ENCODE measurements around the gene CPLX4.

The CPLX4 gene, protein sequence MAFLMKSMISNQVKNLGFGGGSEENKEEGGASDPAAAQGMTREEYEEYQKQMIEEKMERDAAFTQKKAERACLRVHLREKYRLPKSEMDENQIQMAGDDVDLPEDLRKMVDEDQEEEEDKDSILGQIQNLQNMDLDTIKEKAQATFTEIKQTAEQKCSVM

GRCh38 chr18:59318460-59319050, at the start of gene CPLX4:
Gene CPLX4, minus strand, starts transcription at chr18:59318649. Its CDS starts 187 bp downstream, at chr18:59318462.
- no peak for DNase-seq

- DNase-seq = no peak
Measured at GRCh38 chr18:59360381-59360780, 41.9 kb upstream of the CPLX4 start.

- no peak for DNase-seq
Measured at GRCh38 chr18:59359576-59359952, 41.1 kb upstream of the CPLX4 start.

DNA sequence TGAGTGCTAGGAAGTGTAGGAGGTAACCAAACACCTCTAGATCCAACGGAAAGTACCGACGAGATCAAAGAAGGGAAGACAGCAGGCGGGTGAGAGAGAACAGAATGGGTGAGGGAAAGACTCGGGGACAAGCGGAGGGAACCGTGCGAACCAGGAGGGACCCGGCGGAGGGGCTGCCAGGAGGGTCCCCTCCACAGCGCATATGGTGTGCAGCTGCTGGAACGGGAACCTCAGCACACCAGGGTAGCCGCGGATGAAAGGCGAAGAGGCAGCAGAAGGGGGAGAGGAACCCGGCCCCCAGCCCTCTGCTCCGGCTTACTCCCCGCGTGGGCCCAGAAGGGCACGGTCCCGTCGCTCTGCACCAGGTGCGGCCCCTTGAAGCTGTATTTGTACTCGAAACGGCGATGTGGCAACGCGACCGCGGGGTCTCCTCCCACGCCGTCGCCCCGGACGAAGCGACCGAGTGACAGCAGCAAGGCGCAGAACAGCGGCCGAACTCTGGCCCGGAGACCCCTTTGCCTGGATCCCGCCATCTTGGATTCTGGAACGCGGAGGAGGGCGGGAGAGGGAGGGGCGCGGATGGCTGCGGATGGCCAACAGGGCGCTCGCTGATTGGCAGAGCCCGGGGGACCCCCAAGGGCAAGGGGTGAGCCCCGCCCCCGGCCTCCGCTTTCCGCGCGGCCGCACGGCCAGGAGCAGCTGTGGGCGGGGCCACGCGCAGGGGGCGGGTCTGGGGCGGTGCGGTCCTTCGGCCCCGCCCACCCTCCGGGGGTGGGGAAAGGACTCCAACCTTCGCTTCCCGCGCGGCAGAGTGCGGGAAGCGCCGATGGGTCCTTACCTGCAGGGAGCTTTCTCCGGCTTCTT, 40.5 kb upstream of the CPLX4 start, which contains the start of gene LMAN1:
Gene LMAN1, minus strand, starts transcription at position 554 of the 864 bp plus-strand sequence. Its CDS starts 21 bp downstream, at position 533.
- DNase-seq = peak; percentile 94

DNA sequence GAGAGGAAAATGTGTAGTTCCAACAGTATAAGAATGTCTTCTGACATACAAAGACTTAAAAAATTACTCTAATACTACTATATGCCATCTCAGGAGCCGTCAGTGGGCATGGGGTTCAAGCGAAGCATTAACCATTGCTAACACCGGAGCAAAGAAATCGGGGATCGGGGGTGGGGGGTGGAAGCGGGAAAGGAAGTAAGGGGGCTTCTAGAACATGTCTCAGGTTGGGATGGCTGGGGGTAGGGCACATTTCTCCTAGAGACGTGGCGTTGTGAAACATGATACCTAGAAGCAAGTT, 39.9 kb upstream of the CPLX4 start:
- peak; percentile 60 for DNase-seq

DNA sequence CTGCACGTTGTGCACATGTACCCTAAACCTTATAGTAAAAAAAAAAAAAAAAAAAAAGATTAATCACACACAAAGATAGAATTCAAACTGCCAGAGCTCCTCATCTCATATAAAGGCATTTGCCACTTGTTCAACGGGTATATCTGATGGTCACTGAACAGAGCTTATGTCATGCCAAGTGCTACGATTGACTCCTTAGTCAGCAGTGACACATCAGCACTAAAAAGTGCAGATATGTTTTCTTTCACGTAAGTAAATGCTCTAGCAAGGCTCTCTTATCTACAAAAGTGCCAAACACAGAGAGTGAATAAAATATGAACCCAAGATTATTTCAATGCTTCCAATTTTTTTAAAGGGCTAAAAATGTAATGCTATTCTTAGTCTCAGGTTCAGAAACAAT, 39.5 kb upstream of the CPLX4 start:
- peak; percentile 75 for DNase-seq

- peak; percentile 48 for DNase-seq
Measured at GRCh38 chr18:59354731-59355130, 36.3 kb upstream of the CPLX4 start.

- DNase-seq = no peak
Measured at GRCh38 chr18:59353079-59353680, 34.7 kb upstream of the CPLX4 start.

DNA sequence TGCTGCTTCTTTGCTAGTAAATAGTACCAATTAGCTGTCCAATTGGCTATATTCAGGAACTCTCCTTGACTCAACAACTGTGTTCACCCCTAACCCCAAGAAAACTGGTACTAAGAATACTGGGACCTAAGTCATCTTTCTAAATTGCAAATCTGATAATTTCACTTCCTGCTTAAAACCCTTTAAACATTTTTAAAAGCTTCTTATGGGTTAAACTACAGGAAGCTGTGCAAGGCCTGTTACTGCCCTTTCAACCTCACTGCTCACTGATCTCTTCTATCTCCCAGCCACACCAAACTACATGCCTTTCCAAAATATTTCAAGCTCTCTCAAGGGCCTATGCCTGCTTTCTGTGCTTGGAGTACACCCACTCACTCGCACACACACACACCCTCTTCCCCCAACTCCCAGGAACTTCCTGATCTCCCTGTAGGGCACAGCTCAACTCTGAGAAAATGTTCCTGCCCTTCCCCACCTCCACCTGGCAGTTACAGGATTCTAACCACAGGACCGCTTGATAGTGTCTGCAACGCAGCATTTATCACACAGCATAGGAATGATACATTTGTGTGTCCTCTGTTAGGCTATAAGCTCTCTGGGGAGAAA, 33.9 kb upstream of the CPLX4 start:
- DNase-seq = no peak

GRCh38 chr18:59345556-59345955, 27.1 kb upstream of the CPLX4 start:
- DNase-seq = peak; percentile 26

DNA sequence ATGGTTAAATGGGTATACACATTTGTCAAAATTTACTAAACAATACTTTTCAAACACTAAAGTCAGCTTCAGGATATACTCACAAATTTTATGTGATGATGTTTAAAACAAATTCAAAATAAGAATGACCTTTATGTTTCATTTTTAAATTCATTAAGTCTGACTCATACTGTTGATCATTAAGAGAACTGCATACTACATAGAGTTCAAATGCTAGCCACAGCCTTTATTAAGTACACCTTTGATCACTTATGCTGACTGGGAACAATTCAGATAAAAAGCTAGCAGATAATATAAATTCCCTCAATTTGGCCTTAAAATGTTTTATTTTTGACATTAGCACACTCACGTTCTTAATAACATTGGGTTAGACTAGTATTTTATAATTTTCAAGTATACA, 26.5 kb upstream of the CPLX4 start:
- DNase-seq = no peak

DNA sequence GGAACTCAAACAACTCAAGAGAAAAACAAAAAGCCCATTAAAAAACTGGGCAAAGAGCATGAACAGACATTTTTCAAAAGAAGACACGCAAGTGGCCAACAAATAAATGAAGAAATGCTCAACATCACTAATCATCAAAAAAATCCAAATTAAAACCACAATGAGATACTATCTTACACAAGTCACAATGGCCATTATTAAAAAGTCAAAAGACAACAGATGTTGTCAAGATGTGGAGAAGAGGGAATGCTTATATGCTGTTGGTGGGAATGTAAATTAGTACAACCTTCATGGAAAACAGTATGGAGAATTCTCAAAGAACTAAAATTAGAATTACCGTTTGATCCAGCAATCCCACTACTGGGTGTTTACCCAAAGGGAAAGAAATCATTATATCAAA, 25.5 kb upstream of the CPLX4 start:
- DNase-seq = no peak

GRCh38 chr18:59340817-59341216, 22.4 kb upstream of the CPLX4 start:
- no peak for DNase-seq

DNA sequence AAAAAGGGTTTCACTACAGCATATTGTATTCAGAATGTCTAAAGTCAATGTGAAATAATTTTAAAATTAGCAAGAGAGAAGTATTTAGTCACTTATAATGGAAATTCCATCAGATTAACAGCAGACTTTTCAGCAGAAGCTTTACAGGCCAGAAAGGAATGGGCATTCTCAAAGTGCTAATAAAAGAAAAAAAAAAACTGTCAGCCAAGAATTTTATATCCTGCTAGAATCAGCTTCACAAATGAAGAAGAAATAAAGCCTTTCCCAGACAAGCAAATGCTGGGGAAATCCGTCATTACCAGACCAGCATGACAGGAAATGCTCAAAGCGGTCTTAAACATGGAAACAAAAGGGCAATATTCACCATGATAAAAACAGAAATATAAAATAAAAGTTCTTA, 21.9 kb upstream of the CPLX4 start:
- no peak for DNase-seq

GRCh38 chr18:59332986-59333385, 14.5 kb upstream of the CPLX4 start:
- DNase-seq = no peak

GRCh38 chr18:59328683-59329082, 10.2 kb upstream of the CPLX4 start:
- DNase-seq = no peak

GRCh38 chr18:59325965-59326364, 7.5 kb upstream of the CPLX4 start:
- no peak for DNase-seq

DNA sequence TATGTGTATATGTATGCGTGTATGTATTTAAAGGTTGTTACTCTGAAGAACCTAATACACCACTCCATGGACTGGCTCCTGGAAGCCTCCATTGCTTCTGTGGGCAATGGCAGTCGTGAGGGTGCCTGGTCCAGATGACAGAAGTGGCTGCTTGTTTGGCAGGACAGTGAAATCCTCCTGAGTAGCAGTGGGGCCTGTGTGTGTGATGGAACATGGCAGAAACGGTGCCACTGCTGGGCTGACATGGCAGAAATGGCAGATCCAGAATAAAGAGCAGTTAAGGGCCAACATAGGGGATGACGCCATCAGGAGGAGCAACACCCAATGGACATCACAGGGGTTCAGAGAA, 6.1 kb upstream of the CPLX4 start:
- DNase-seq = no peak

DNA sequence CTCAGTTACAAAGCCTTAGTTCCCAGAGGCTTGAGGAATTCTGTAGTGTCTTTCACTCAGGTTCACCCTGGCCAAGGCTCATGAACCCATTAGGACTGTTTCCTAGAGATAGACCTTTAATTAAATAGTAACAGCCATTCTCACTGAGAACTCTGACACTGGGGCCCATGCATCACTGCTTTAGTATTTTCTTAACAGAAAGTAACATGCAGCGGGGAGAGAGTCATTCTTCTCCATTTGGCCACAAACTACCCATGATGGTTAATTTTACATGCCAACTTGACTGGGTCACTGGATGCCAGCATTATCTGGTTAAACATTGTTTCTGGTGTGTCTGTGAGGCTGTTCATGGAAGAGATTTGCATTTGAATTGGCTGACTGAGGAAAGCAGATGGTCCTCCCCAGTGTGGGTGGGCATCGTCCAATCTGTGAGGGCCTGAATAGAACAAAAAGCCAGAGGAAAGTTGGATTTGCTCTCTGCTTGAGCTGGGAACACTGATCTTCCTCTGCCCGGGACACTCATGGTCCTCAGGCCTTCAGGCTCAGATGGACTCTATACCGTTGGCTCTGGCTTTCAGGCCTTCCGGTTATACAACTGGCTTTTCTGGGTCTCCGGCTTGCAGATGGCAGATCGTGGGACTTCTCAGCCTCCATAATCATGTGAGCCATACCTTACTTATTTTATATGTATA, 5.6 kb upstream of the CPLX4 start:
- no peak for DNase-seq

DNA sequence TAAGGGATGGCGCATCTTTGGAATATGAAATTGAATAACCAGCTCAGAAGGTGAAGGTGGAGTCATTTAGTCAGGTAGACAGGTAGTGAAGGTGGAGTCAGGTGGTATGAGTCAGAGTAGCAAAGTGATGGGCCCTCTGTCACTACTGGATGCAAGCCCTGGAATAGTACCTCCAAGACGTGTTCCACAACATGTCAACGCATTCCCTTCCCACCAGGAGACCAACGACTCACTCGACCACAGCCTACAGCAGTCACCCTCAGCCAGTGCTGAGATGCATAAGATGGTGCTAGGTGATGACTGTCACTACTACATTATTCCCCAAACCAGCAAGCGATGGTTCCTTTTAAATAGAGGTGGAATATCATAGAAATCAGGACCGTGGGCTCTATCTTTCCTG, 6.8 kb downstream of the CPLX4 start:
- DNase-seq = peak; percentile 19

DNA sequence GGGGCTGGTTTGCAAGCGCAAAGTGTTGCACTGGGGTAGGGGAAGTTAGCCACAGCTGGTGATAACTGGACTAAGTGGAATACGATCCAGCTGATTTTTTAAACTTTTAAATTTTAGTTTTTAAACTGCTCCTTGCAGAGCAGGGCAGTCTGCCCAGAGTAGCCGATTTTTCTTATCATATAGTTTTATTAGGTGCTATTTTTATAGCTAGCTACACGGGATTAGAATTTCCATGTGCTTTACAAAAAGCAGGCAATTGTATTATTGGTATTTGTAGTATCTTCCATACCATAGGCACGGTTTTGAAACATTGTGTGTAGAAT, 9.6 kb downstream of the CPLX4 start:
- no peak for DNase-seq

DNA sequence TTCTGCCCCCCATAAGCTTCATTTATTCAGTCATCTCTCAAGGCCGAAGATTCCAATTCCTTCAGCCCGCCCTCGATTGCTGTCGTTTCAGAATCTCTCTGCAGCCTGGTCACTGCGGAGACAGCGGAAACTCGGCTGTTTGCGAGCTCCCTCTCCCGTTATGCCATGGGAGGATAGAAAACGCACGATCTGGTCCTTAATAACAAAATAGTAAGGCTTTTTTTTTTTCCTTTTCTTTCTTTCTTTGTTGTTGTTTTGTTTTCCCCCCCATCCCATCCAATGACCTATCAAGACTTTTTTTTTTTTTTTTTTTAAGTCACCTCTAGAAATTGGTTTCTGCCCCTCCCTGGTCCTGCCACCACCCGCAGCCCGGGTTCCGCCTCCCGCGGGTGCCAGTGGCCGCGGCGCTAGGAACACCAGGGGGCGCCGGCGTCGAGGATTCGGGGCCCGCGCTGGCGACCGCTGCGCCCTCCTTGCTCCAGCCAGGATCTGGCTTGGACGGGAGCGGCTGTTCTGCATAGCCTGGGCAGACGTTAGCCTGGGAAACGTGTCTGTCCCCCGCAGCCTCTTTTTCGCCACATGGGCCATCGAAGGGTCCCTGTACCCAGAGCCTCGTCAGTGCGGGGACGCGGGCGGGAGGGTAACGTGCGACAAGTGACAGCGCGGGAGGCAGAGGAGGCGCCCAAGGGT, 10.1 kb downstream of the CPLX4 start:
- peak; percentile 56 for DNase-seq

GRCh38 chr18:59306640-59307039, 11.8 kb downstream of the CPLX4 start:
- DNase-seq = no peak

Measured in HCEC 1CT (cell line).